H9 (cell line): ENCODE measurements around the gene ATP6AP1. TPM values are rescaled to one million over a fixed set of nuclear protein-coding genes. Genes with fewer than 3 reads are reported as not detected.
A peak's percentile ranks its signal among the peaks of the same experiment; 100 is the strongest.

ENCODE experiments used
- DNase-seq: peaks from one replicate; pipeline ENCODE4 v3.0.0-alpha.2; 2017
- H2AFZ ChIP-seq: one replicate; pipeline ENCODE4 v1.6.1; 2013; ENCODE audit warnings: mild to moderate bottlenecking, low read length, control low read depth, moderate library complexity
- H2AK5ac ChIP-seq: 2 replicates; pipeline ENCODE4 v1.6.1; 2013; ENCODE audit warnings: low read length, control low read depth, mixed read lengths; ENCODE audit not compliant: insufficient read length
- H2BK120ac ChIP-seq: one replicate; pipeline ENCODE4 v1.6.1; 2013; ENCODE audit warnings: low read depth, mild to moderate bottlenecking, low read length, control low read depth, inconsistent platforms; ENCODE audit not compliant: poor library complexity, severe bottlenecking
- H2BK12ac ChIP-seq: 2 replicates; pipeline ENCODE4 v1.6.1; 2013; ENCODE audit warnings: low read length, control low read depth, mixed read lengths, low read depth; ENCODE audit not compliant: insufficient read length
- H2BK15ac ChIP-seq: 2 replicates; pipeline ENCODE4 v1.6.1; 2013; ENCODE audit warnings: low read depth, low read length, control low read depth
- H2BK20ac ChIP-seq: one replicate; pipeline ENCODE4 v1.6.1; 2013; ENCODE audit warnings: low read depth, mild to moderate bottlenecking, low read length, control low read depth, inconsistent platforms; ENCODE audit not compliant: poor library complexity, severe bottlenecking
- H2BK5ac ChIP-seq: 2 replicates; pipeline ENCODE4 v1.6.1; 2013; ENCODE audit warnings: low read length, control low read depth, mixed read lengths; ENCODE audit not compliant: insufficient read length
- H3K14ac ChIP-seq: 2 replicates; pipeline ENCODE4 v1.6.1; 2013; ENCODE audit warnings: low read length, control low read depth; ENCODE audit not compliant: insufficient read depth
- H3K18ac ChIP-seq: 2 replicates; pipeline ENCODE4 v1.6.1; 2013; ENCODE audit warnings: low read depth, mild to moderate bottlenecking, mixed read lengths, low read length, control low read depth; ENCODE audit not compliant: insufficient read length
- H3K23ac ChIP-seq: 2 replicates; pipeline ENCODE4 v1.6.1; 2013; ENCODE audit warnings: low read length, control low read depth, mixed read lengths, low read depth; ENCODE audit not compliant: insufficient read length
- H3K23me2 ChIP-seq: 2 replicates; pipeline ENCODE4 v1.6.1; 2013; ENCODE audit warnings: low read depth, mild to moderate bottlenecking, mixed read lengths, low read length, control low read depth; ENCODE audit not compliant: insufficient read length, poor library complexity, severe bottlenecking
- H3K27ac ChIP-seq: 2 replicates; pipeline ENCODE4 v1.5.1; 2013; ENCODE audit warnings: low read length, control low read depth, mixed read lengths, low read depth; ENCODE audit not compliant: insufficient read length
- H3K27me3 ChIP-seq: 2 replicates; pipeline ENCODE4 v1.6.1; 2013; ENCODE audit warnings: low read length, control low read depth, inconsistent platforms; ENCODE audit not compliant: insufficient read depth
- H3K4ac ChIP-seq: 2 replicates; pipeline ENCODE4 v1.6.1; 2013; ENCODE audit warnings: low read depth, mild to moderate bottlenecking, control low read depth, inconsistent platforms, low read length, moderate library complexity
- H3K4me1 ChIP-seq: 2 replicates; pipeline ENCODE4 v1.6.1; 2013; ENCODE audit warnings: low read length, control low read depth, inconsistent platforms; ENCODE audit not compliant: insufficient read depth
- H3K4me2 ChIP-seq: 2 replicates; pipeline ENCODE4 v1.6.1; 2013; ENCODE audit warnings: low read length, control low read depth, mixed read lengths; ENCODE audit not compliant: insufficient read length, insufficient read depth
- H3K56ac ChIP-seq: 2 replicates; pipeline ENCODE4 v1.6.1; 2013; ENCODE audit warnings: low read depth, mild to moderate bottlenecking, mixed read lengths, low read length, control low read depth; ENCODE audit not compliant: insufficient read length
- H3K79me1 ChIP-seq: 2 replicates; pipeline ENCODE4 v1.6.1; 2013; ENCODE audit warnings: low read depth, mild to moderate bottlenecking, moderate library complexity, low read length, control low read depth, inconsistent platforms; ENCODE audit not compliant: insufficient read depth, poor library complexity, severe bottlenecking
- H3K79me2 ChIP-seq: 2 replicates; pipeline ENCODE4 v1.6.1; 2013; ENCODE audit warnings: low read length, control low read depth, inconsistent platforms; ENCODE audit not compliant: insufficient read depth
- H3K9ac ChIP-seq: 2 replicates; pipeline ENCODE4 v1.6.1; 2013; ENCODE audit warnings: low read length, control low read depth, mixed read lengths; ENCODE audit not compliant: insufficient read length; ENCODE audit errors: extremely low read depth
- H3K9me3 ChIP-seq: one replicate; pipeline ENCODE4 v1.6.1; 2013; ENCODE audit warnings: low read depth, low read length, inconsistent platforms; ENCODE audit not compliant: control insufficient read depth
- H3T11ph ChIP-seq: one replicate; pipeline ENCODE4 v1.6.1; 2013; ENCODE audit warnings: mild to moderate bottlenecking, low read length, control low read depth, inconsistent platforms
- H4K20me1 ChIP-seq: one replicate; pipeline ENCODE4 v1.6.1; 2013; ENCODE audit not compliant: control insufficient read depth, insufficient read length, insufficient read depth
- H4K5ac ChIP-seq: 2 replicates; pipeline ENCODE4 v1.6.1; 2013; ENCODE audit warnings: low read depth, mild to moderate bottlenecking, mixed read lengths, low read length, control low read depth; ENCODE audit not compliant: insufficient read length
- H4K8ac ChIP-seq: replicated peaks from 2 replicates; pipeline ENCODE4 v1.6.1; 2013; ENCODE audit warnings: low read length, control low read depth, mixed read lengths, low read depth; ENCODE audit not compliant: insufficient read length
- H4K91ac ChIP-seq: 2 replicates; pipeline ENCODE4 v1.6.1; 2013; ENCODE audit warnings: low read depth, mild to moderate bottlenecking, moderate library complexity, mixed read lengths, low read length, control low read depth; ENCODE audit not compliant: insufficient read length
- H3K27ac Mint-ChIP-seq, 3 experiments: 2 replicates in 2 of 3; 3 replicates in 1 of 3; pipeline ENCODE4 v1.8.0; 2020 to 2021; ENCODE audit warnings: mixed read lengths in 3 of 3, mild to moderate bottlenecking in 1 of 3, moderate library complexity in 1 of 3
- H3K27me3 Mint-ChIP-seq: 2 replicates; pipeline ENCODE4 v1.8.0; 2021; ENCODE audit warnings: low read depth, mild to moderate bottlenecking, moderate library complexity, mixed read lengths
- H3K36me3 Mint-ChIP-seq, 3 experiments: 2 replicates in 2 of 3; 3 replicates in 1 of 3; pipeline ENCODE4 v1.8.0; 2020 to 2021; ENCODE audit warnings: low read depth in 3 of 3, mixed read lengths in 3 of 3; ENCODE audit not compliant: insufficient read depth in 1 of 3
- H3K4me1 Mint-ChIP-seq, 2 experiments: 2 replicates each; pipeline ENCODE4 v1.8.0; 2020; ENCODE audit warnings: mixed read lengths in 2 of 2
- H3K4me3 Mint-ChIP-seq, 2 experiments: 2 replicates in 1 of 2; 3 replicates in 1 of 2; pipeline ENCODE4 v1.8.0; 2020 to 2021; ENCODE audit warnings: mild to moderate bottlenecking in 2 of 2, mixed read lengths in 2 of 2, moderate library complexity in 1 of 2
- H3K9me3 Mint-ChIP-seq, 2 experiments: 2 replicates in 1 of 2; 3 replicates in 1 of 2; pipeline ENCODE4 v1.8.0; 2020; ENCODE audit warnings: mild to moderate bottlenecking in 2 of 2, mixed read lengths in 2 of 2, moderate library complexity in 1 of 2
- WGBS: extraction: QIAGEN DNeasy Blood & Tissue Kit; methylation state at CpG from one replicate; pipeline ENCODE4 v1.1.7; 2013; ENCODE audit warnings: missing lambda C conversion rate, low lambda C conversion rate, mixed read lengths; ENCODE audit not compliant: insufficient read length; ENCODE audit errors: extremely low coverage; 5-methylcytosine and 5-hydroxymethylcytosine counted together
- total RNA-seq: library from RNA; stranded (reverse); gene quantifications from 2 replicates; pipeline ENCODE4 v1.2.1, GENCODE V29; 2021
- TF ChIP-seq, protein P1 (sequence below): fragments of 200-600 bp; sonication (generic); conservative IDR thresholded peaks from 3 replicates; pipeline ENCODE4 v1.8.0; 2021; ENCODE audit warnings: antibody characterized with exemption, mild to moderate bottlenecking

ATP6AP1 gene
- total RNA-seq, 1 experiment from 2014 or later = 45.6 TPM

DNA sequence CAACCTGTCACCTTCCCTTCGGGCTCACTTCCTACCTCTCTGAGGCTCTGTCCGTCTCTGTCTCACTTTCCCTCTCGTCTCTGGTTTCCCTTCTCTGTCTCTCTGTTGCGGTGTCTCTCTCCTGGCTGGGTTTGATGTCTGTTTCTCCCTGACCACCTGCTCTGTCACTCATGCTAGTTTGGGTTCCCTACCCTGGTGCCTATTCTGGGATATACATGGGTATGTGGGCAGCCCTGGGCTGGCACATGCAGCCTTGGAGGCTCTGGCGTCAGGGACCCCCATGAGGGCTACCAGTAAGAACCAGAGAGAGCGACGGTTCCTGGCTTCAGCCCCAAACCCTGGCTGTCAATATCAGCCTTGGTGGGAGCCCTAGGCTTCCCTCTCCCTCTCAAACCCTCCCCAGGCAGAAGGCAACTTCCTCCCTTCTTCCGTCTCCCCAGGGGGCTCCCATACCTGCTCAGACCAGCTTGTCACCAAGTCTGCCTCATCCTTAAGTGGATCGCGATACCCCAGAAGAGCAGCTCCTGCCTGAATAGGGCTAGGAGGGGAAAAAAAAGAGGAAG, 19.7 kb upstream of the ATP6AP1 start:
- peaks cover 15 to 22% (median 16%) of the 10 kb centered on the region in 3 experiments for H3K36me3 Mint-ChIP-seq

More for the DNA sequence above, 19.7 kb upstream of the ATP6AP1 start:
- Histone ChIP-seq H2BK5ac (no peak overlapping the region), H3K14ac (no peak overlapping the region), H3T11ph (no peak overlapping the region), H4K91ac (no peak overlapping the region), H2AFZ (no peak overlapping the region), H3K4me1 (no peaks in the 10 kb centered on the region), H3K9ac (no peak overlapping the region), H3K23me2 (peaks cover 4% of the 10 kb centered on the region), H4K8ac (no peak overlapping the region), H3K56ac (no peak overlapping the region), H3K23ac (no peak overlapping the region), H3K27me3 (no peaks in the 10 kb centered on the region), H3K27ac (no peak overlapping the region), H2BK12ac (no peak overlapping the region), H4K20me1 (no peaks in the 10 kb centered on the region), H2BK20ac (no peak overlapping the region), H2BK120ac (no peak overlapping the region), H3K79me1 (no peaks in the 10 kb centered on the region), H2BK15ac (no peak overlapping the region), H3K4ac (no peak overlapping the region), H3K9me3 (peaks cover 21% of the 10 kb centered on the region), H2AK5ac (no peak overlapping the region), H3K79me2 (no peaks in the 10 kb centered on the region), H4K5ac (no peak overlapping the region), H3K4me2 (peak overlapping the region; percentile 20), H3K18ac (no peak overlapping the region)
- no CpG with 5 or more reads among the region's 10 CpGs for WGBS
- Mint-ChIP-seq H3K27ac (peak overlapping the region in 1 of 3 experiments; percentile 66; a peak in 1 of 7 replicates), H3K4me3 (peak overlapping the region; percentile 47 to 68), H3K27me3 (no peaks in the 10 kb centered on the region), H3K4me1 (peaks cover 10 to 15% of the 10 kb centered on the region in 2 experiments), H3K9me3 (peaks cover 56 to 67% of the 10 kb centered on the region in 2 experiments)
- TF ChIP-seq, protein P1, sequence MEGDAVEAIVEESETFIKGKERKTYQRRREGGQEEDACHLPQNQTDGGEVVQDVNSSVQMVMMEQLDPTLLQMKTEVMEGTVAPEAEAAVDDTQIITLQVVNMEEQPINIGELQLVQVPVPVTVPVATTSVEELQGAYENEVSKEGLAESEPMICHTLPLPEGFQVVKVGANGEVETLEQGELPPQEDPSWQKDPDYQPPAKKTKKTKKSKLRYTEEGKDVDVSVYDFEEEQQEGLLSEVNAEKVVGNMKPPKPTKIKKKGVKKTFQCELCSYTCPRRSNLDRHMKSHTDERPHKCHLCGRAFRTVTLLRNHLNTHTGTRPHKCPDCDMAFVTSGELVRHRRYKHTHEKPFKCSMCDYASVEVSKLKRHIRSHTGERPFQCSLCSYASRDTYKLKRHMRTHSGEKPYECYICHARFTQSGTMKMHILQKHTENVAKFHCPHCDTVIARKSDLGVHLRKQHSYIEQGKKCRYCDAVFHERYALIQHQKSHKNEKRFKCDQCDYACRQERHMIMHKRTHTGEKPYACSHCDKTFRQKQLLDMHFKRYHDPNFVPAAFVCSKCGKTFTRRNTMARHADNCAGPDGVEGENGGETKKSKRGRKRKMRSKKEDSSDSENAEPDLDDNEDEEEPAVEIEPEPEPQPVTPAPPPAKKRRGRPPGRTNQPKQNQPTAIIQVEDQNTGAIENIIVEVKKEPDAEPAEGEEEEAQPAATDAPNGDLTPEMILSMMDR = no peak
- no peak for DNase-seq
